22Rv1 (cell line): Measurements from ENCODE around the gene ALX3.

Source experiments
- CTCF ChIP-seq: fragments of 450-650 bp; IDR thresholded peaks from 2 replicates; pipeline ENCODE4 v1.5.1; 2017; ENCODE audit warnings: mild to moderate bottlenecking
- ZFX ChIP-seq: fragments of 450-650 bp; IDR thresholded peaks from 2 replicates; pipeline ENCODE4 v1.6.1; 2017; ENCODE audit warnings: antibody characterized with exemption, borderline replicate concordance

- TF ChIP-seq CTCF (no peak), ZFX (no peak)
These were observed 7.9 kb downstream of the ALX3 start for GRCh38 chr1:110062612-110063011.
